HepG2 (cell line): ENCODE results near the gene RCCD1. TPM values are rescaled to one million over a fixed set of nuclear protein-coding genes. Genes with fewer than 3 reads are reported as not detected.
A peak's percentile ranks its signal among the peaks of the same experiment; 100 is the strongest.

ENCODE experiments used
- DBP ChIP-seq: sonication (generic); formaldehyde crosslinking; IDR thresholded peaks from 2 replicates; pipeline ENCODE4 v1.4.0; 2020; ENCODE audit warnings: missing genetic modification reagents; ENCODE audit errors: not compliant biosample characterization
- KLF6 ChIP-seq: IDR thresholded peaks from 2 replicates; pipeline ENCODE4 v1.8.0; 2016; ENCODE audit warnings: missing biosample characterization, missing genetic modification reagents
- RBM39 ChIP-seq: fragments of 200-400 bp; formaldehyde crosslinking; IDR thresholded peaks from one replicate; pipeline ENCODE4 v1.6.1; 2018; ENCODE audit warnings: antibody characterized with exemption, mild to moderate bottlenecking, low read depth, low read length; ENCODE audit not compliant: poor library complexity, severe bottlenecking
- RXRA ChIP-seq: sonication (generic); formaldehyde crosslinking; IDR thresholded peaks from 2 replicates; pipeline ENCODE4 v1.5.1; 2020; ENCODE audit warnings: missing genetic modification reagents
- SIX4 ChIP-seq: sonication (generic); formaldehyde crosslinking; IDR thresholded peaks from 2 replicates; pipeline ENCODE4 v1.4.0; 2020; ENCODE audit warnings: missing genetic modification reagents
- TGIF2 ChIP-seq: IDR thresholded peaks from 2 replicates; pipeline ENCODE4 v1.6.1; 2016; ENCODE audit warnings: control low read depth, missing compliant biosample characterization
- ZNF557 ChIP-seq: sonication (generic); formaldehyde crosslinking; IDR thresholded peaks from 2 replicates; pipeline ENCODE4 v1.4.0; 2020; ENCODE audit warnings: missing genetic modification reagents
- ZNF609 ChIP-seq: sonication (generic); formaldehyde crosslinking; IDR thresholded peaks from 2 replicates; pipeline ENCODE4 v1.4.0; 2020; ENCODE audit warnings: mild to moderate bottlenecking, missing genetic modification reagents, borderline replicate concordance
- polyA plus RNA-seq, 8 experiments: library from polyadenylated mRNA; depleted of rRNA in 3 of 8; stranded (reverse) in 7 of 8; unstranded in 1 of 8; fragments of >200 nt; fragmentation: Illumina TruSeq in 4 of 8; extraction: Trizol in 4 of 8; gene quantifications; 2 replicates each; pipeline versions ENCODE4 v1.2.1 to v1.2.3, GENCODE V29; 2011 to 2016; ENCODE audit warnings: low read depth in 4 of 8, missing spikeins in 1 of 8, mixed read lengths in 1 of 8; ENCODE audit not compliant: insufficient read depth in 1 of 8
- total RNA-seq, 5 experiments: library from RNA; depleted of rRNA; stranded (reverse); fragments of >200 nt; fragmentation: Illumina TruSeq; extraction: Trizol; gene quantifications; 2 replicates each; pipeline ENCODE4 v1.2.3, GENCODE V29; 2016; ENCODE audit warnings: low read depth in 1 of 5
- TF ChIP-seq, protein P1 (sequence below): sonication (generic); formaldehyde crosslinking; IDR thresholded peaks from 2 replicates; pipeline ENCODE4 v1.5.0; 2020; ENCODE audit warnings: mild to moderate bottlenecking, missing genetic modification reagents
- TF ChIP-seq, protein P2 (sequence below): sonication (generic); formaldehyde crosslinking; IDR thresholded peaks from 2 replicates; pipeline ENCODE4 v1.4.0; 2020; ENCODE audit warnings: mild to moderate bottlenecking, missing genetic modification reagents
- TF ChIP-seq, protein P3 (sequence below): sonication (generic); formaldehyde crosslinking; IDR thresholded peaks from 2 replicates; pipeline ENCODE4; 2020; ENCODE audit warnings: missing genetic modification reagents, mild to moderate bottlenecking, borderline replicate concordance
- TF ChIP-seq, protein P4 (sequence below): sonication (generic); formaldehyde crosslinking; IDR thresholded peaks from 2 replicates; pipeline ENCODE4 v1.9.0; 2022; ENCODE audit warnings: missing genetic modification reagents, mild to moderate bottlenecking, borderline replicate concordance

Gene RCCD1
- total and polyA plus RNA-seq, 2 of the 13 experiments (the other 11 are each of a cell fraction or from before 2014, with no cell fraction given) = 14.1 to 15.1 TPM

DNA sequence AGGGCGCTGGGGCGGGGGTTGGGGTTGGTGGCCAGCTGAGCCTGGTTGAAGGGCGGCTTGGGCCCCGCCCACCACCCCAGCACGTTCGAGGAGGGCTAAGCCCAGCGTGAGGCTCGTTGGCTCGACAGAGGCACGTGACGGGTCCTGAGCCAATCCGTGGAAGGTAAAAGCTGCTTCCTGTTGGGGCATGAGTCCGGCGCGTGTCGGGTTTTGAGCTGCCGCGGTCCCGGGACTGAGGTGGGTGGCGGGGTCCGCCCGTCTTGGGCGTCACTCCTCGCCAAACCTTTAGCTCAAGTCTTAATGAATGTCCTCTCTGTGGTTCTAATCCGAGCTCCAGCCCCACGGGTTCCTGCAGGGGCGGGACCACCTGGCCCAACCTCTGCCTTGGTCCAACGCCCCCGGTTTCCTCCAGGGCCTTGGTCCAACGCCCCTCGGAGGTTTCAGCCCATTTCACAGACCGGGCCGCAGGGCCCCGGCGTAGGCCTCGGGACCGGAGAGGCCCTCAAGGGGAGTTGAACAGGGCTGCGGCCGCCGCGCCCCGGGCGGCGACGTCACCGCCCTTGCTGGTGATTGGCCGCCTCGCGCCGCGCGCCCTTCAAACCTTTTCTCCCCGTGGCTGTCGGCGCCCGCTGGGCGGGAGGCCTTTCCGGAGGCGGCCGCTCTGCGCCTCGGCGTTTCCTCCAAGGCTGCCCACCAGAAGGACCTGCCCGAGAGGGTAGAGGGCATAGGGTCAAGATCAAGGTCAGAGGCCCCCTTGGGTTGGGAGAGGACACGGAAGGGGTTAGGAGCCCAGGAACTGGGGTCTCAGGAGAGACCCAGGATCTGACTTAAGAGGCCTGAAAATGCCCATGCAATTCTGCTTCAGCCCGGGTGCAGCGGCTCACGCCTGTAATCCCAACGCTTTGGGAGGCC lies at the start of gene RCCD1 (continued):
- TF ChIP-seq, protein P1, sequence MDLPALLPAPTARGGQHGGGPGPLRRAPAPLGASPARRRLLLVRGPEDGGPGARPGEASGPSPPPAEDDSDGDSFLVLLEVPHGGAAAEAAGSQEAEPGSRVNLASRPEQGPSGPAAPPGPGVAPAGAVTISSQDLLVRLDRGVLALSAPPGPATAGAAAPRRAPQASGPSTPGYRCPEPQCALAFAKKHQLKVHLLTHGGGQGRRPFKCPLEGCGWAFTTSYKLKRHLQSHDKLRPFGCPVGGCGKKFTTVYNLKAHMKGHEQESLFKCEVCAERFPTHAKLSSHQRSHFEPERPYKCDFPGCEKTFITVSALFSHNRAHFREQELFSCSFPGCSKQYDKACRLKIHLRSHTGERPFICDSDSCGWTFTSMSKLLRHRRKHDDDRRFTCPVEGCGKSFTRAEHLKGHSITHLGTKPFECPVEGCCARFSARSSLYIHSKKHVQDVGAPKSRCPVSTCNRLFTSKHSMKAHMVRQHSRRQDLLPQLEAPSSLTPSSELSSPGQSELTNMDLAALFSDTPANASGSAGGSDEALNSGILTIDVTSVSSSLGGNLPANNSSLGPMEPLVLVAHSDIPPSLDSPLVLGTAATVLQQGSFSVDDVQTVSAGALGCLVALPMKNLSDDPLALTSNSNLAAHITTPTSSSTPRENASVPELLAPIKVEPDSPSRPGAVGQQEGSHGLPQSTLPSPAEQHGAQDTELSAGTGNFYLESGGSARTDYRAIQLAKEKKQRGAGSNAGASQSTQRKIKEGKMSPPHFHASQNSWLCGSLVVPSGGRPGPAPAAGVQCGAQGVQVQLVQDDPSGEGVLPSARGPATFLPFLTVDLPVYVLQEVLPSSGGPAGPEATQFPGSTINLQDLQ = no peak
- TF ChIP-seq, protein P2, sequence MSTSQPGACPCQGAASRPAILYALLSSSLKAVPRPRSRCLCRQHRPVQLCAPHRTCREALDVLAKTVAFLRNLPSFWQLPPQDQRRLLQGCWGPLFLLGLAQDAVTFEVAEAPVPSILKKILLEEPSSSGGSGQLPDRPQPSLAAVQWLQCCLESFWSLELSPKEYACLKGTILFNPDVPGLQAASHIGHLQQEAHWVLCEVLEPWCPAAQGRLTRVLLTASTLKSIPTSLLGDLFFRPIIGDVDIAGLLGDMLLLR (CRISPR knock-in tag) = peak; percentile 77
- TF ChIP-seq KLF6 (CRISPR knock-in tag) (peak; percentile 60), RBM39 (no peak), SIX4 (CRISPR knock-in tag) (no peak), RXRA (peak; percentile 67), DBP (CRISPR knock-in tag) (peak; percentile 90), TGIF2 (CRISPR knock-in tag) (peak; percentile 69), ZNF557 (CRISPR knock-in tag) (0 out of 2 replicates have a peak, but pooled peaks have one; percentile 29), ZNF609 (CRISPR knock-in tag) (no peak)
- TF ChIP-seq, protein P3, sequence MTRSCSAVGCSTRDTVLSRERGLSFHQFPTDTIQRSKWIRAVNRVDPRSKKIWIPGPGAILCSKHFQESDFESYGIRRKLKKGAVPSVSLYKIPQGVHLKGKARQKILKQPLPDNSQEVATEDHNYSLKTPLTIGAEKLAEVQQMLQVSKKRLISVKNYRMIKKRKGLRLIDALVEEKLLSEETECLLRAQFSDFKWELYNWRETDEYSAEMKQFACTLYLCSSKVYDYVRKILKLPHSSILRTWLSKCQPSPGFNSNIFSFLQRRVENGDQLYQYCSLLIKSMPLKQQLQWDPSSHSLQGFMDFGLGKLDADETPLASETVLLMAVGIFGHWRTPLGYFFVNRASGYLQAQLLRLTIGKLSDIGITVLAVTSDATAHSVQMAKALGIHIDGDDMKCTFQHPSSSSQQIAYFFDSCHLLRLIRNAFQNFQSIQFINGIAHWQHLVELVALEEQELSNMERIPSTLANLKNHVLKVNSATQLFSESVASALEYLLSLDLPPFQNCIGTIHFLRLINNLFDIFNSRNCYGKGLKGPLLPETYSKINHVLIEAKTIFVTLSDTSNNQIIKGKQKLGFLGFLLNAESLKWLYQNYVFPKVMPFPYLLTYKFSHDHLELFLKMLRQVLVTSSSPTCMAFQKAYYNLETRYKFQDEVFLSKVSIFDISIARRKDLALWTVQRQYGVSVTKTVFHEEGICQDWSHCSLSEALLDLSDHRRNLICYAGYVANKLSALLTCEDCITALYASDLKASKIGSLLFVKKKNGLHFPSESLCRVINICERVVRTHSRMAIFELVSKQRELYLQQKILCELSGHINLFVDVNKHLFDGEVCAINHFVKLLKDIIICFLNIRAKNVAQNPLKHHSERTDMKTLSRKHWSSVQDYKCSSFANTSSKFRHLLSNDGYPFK (CRISPR knock-in tag) = peak; percentile 66; the same call in 1 of the 2 replicates
- TF ChIP-seq, protein P4, sequence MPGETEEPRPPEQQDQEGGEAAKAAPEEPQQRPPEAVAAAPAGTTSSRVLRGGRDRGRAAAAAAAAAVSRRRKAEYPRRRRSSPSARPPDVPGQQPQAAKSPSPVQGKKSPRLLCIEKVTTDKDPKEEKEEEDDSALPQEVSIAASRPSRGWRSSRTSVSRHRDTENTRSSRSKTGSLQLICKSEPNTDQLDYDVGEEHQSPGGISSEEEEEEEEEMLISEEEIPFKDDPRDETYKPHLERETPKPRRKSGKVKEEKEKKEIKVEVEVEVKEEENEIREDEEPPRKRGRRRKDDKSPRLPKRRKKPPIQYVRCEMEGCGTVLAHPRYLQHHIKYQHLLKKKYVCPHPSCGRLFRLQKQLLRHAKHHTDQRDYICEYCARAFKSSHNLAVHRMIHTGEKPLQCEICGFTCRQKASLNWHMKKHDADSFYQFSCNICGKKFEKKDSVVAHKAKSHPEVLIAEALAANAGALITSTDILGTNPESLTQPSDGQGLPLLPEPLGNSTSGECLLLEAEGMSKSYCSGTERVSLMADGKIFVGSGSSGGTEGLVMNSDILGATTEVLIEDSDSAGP (CRISPR knock-in tag) = peak; percentile 86; the same call in 1 of the 2 replicates
